ENCODE results near the gene JAZF1. TPM values are rescaled to one million over a fixed set of nuclear protein-coding genes. Genes with fewer than 3 reads are reported as not detected.

The JAZF1 gene
- polyA plus RNA-seq, 4 donors, result 0.67 to 4.6 (median 3.5) TPM

DNA sequence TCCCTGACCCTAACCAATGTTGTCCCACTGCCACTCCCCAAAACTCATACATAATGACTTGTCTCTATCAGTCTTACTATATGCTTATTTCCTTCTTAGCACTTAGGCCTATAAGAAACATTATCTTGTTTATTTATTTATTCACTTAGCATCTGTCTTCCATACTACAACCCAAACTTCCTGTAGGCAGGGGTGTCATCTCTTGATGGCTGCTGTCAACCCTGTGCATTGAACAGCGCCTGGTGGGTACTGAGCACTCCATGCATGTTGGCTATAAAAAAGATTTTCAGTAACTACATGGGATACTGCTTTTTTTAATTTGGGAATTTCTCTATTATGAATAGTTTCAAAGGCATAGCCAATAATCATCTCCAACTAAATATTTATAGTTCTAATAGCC is 46.7 kb downstream of the JAZF1 start:
- peaks cover 0 to 6% (median 0%) of the 10 kb centered on the region in 3 donors for H3K4me1 ChIP-seq (ENCODE audit: control insufficient read depth in 3 of 3, insufficient read depth in 2 of 3, low read depth in 1 of 3, low read length in 2 of 3)
- no peaks in the 10 kb centered on the region for H3K27me3 ChIP-seq (ENCODE audit: control insufficient read depth in 3 of 3, insufficient read depth in 3 of 3, low read length in 3 of 3)
- H3K4me3 ChIP-seq (ENCODE audit: low read depth in 1 of 3, low read length in 3 of 3), result no peak overlapping the region
- H3K27ac ChIP-seq (ENCODE audit: low read depth in 1 of 3, low read length in 2 of 3), result no peak overlapping the region
- WGBS, 3 donors, result 92 to 100% (median 94%) methylated on average over 1 of the region's 1 CpG
- DNase-seq, result no peak
- no peaks in the 10 kb centered on the region for H3K9me3 ChIP-seq (ENCODE audit: control insufficient read depth in 2 of 2, insufficient read depth in 1 of 2, low read depth in 1 of 2, low read length in 1 of 2)
- no peak for FAIRE-seq
- H3K36me3 ChIP-seq (ENCODE audit: control insufficient read depth in 3 of 3, insufficient read depth in 2 of 3, low read depth in 1 of 3, low read length in 3 of 3), result no peaks in the 10 kb centered on the region

- FAIRE-seq, result no peak
- H3K4me1 ChIP-seq (ENCODE audit: control insufficient read depth in 3 of 3, insufficient read depth in 2 of 3, low read depth in 1 of 3, low read length in 2 of 3), result peaks cover 0 to 6% (median 0%) of the 10 kb centered on the region in 3 donors
These were observed 47.4 kb downstream of the JAZF1 start for GRCh38 chr7:28132959-28133870.

GRCh38 chr7:28130277-28130676 is 50.3 kb downstream of the JAZF1 start:
- Histone ChIP-seq H3K9me3 (ENCODE audit: control insufficient read depth in 2 of 2, insufficient read depth in 1 of 2, low read depth in 1 of 2, low read length in 1 of 2) (no peaks in the 10 kb centered on the region), H3K27me3 (ENCODE audit: control insufficient read depth in 3 of 3, insufficient read depth in 3 of 3, low read length in 3 of 3) (no peaks in the 10 kb centered on the region), H3K4me3 (ENCODE audit: low read depth in 1 of 3, low read length in 3 of 3) (no peak overlapping the region), H3K36me3 (ENCODE audit: control insufficient read depth in 3 of 3, insufficient read depth in 2 of 3, low read depth in 1 of 3, low read length in 3 of 3) (no peaks in the 10 kb centered on the region), H3K27ac (ENCODE audit: low read depth in 1 of 3, low read length in 2 of 3) (no peak overlapping the region), H3K4me1 (ENCODE audit: control insufficient read depth in 3 of 3, insufficient read depth in 2 of 3, low read depth in 1 of 3, low read length in 2 of 3) (no peaks in the 10 kb centered on the region)
- FAIRE-seq, result no peak
- no peak for DNase-seq
- WGBS, 3 donors, result 74 to 87% (median 84%) methylated on average over 3 of the region's 3 CpGs

More at GRCh38 chr7:28132959-28133870, 47.4 kb downstream of the JAZF1 start:
- 84 to 100% (median 85%) methylated on average over 1 of the region's 1 CpG for WGBS, 3 donors
- Histone ChIP-seq H3K36me3 (ENCODE audit: control insufficient read depth in 3 of 3, insufficient read depth in 2 of 3, low read depth in 1 of 3, low read length in 3 of 3) (no peaks in the 10 kb centered on the region), H3K4me3 (ENCODE audit: low read depth in 1 of 3, low read length in 3 of 3) (no peak overlapping the region), H3K27me3 (ENCODE audit: control insufficient read depth in 3 of 3, insufficient read depth in 3 of 3, low read length in 3 of 3) (no peaks in the 10 kb centered on the region), H3K27ac (ENCODE audit: low read depth in 1 of 3, low read length in 2 of 3) (no peak overlapping the region), H3K9me3 (ENCODE audit: control insufficient read depth in 2 of 2, insufficient read depth in 1 of 2, low read depth in 1 of 2, low read length in 1 of 2) (no peaks in the 10 kb centered on the region)
- no peak for DNase-seq

- no peaks in the 10 kb centered on the region for H3K27me3 ChIP-seq (ENCODE audit: control insufficient read depth in 3 of 3, insufficient read depth in 3 of 3, low read length in 3 of 3)
- H3K4me1 ChIP-seq (ENCODE audit: control insufficient read depth in 3 of 3, insufficient read depth in 2 of 3, low read depth in 1 of 3, low read length in 2 of 3), result no peaks in the 10 kb centered on the region
- DNase-seq (no peak), FAIRE-seq (no peak)
- no peak overlapping the region for H3K27ac ChIP-seq (ENCODE audit: low read depth in 1 of 3, low read length in 2 of 3)
- H3K36me3 ChIP-seq (ENCODE audit: control insufficient read depth in 3 of 3, insufficient read depth in 2 of 3, low read depth in 1 of 3, low read length in 3 of 3), result no peaks in the 10 kb centered on the region
- no peak overlapping the region for H3K4me3 ChIP-seq (ENCODE audit: low read depth in 1 of 3, low read length in 3 of 3)
- no peaks in the 10 kb centered on the region for H3K9me3 ChIP-seq (ENCODE audit: control insufficient read depth in 2 of 2, insufficient read depth in 1 of 2, low read depth in 1 of 2, low read length in 1 of 2)
These were observed 52.0 kb downstream of the JAZF1 start for GRCh38 chr7:28128608-28129007.

- Histone ChIP-seq H3K9me3 (ENCODE audit: control insufficient read depth in 2 of 2, insufficient read depth in 1 of 2, low read depth in 1 of 2, low read length in 1 of 2) (no peaks in the 10 kb centered on the region), H3K36me3 (ENCODE audit: control insufficient read depth in 3 of 3, insufficient read depth in 2 of 3, low read depth in 1 of 3, low read length in 3 of 3) (no peaks in the 10 kb centered on the region), H3K4me1 (ENCODE audit: control insufficient read depth in 3 of 3, insufficient read depth in 2 of 3, low read depth in 1 of 3, low read length in 2 of 3) (peaks cover 0 to 9% (median 0%) of the 10 kb centered on the region in 3 donors), H3K4me3 (ENCODE audit: low read depth in 1 of 3, low read length in 3 of 3) (no peak overlapping the region), H3K27ac (ENCODE audit: low read depth in 1 of 3, low read length in 2 of 3) (no peak overlapping the region), H3K27me3 (ENCODE audit: control insufficient read depth in 3 of 3, insufficient read depth in 3 of 3, low read length in 3 of 3) (no peaks in the 10 kb centered on the region)
- DNase-seq (no peak), FAIRE-seq (no peak)
- 67 to 84% (median 79%) methylated on average over 5 of the region's 5 CpGs for WGBS, 3 donors
These were observed 54.1 kb downstream of the JAZF1 start for GRCh38 chr7:28126410-28127041.

- no peak for FAIRE-seq
- Histone ChIP-seq H3K9me3 (ENCODE audit: control insufficient read depth in 2 of 2, insufficient read depth in 1 of 2, low read depth in 1 of 2, low read length in 1 of 2) (no peaks in the 10 kb centered on the region), H3K27me3 (ENCODE audit: control insufficient read depth in 3 of 3, insufficient read depth in 3 of 3, low read length in 3 of 3) (no peaks in the 10 kb centered on the region), H3K4me3 (ENCODE audit: low read depth in 1 of 3, low read length in 3 of 3) (no peak overlapping the region), H3K36me3 (ENCODE audit: control insufficient read depth in 3 of 3, insufficient read depth in 2 of 3, low read depth in 1 of 3, low read length in 3 of 3) (no peaks in the 10 kb centered on the region), H3K4me1 (ENCODE audit: control insufficient read depth in 3 of 3, insufficient read depth in 2 of 3, low read depth in 1 of 3, low read length in 2 of 3) (peaks cover 0 to 11% (median 0%) of the 10 kb centered on the region in 3 donors), H3K27ac (ENCODE audit: low read depth in 1 of 3, low read length in 2 of 3) (no peak overlapping the region)
- 72 to 86% (median 76%) methylated on average over 4 of the region's 4 CpGs for WGBS, 3 donors
- DNase-seq, result no peak
These were observed 54.9 kb downstream of the JAZF1 start for GRCh38 chr7:28125431-28126409.

GRCh38 chr7:28124413-28124812 is 56.2 kb downstream of the JAZF1 start:
- peaks cover 0 to 11% (median 0%) of the 10 kb centered on the region in 3 donors for H3K4me1 ChIP-seq (ENCODE audit: control insufficient read depth in 3 of 3, insufficient read depth in 2 of 3, low read depth in 1 of 3, low read length in 2 of 3)
- H3K27ac ChIP-seq (ENCODE audit: low read depth in 1 of 3, low read length in 2 of 3), result peak overlapping the region in 1 of 3 donors; percentile 46
- WGBS, 3 donors, result 84 to 96% (median 90%) methylated on average over 2 of the region's 2 CpGs
- no peaks in the 10 kb centered on the region for H3K9me3 ChIP-seq (ENCODE audit: control insufficient read depth in 2 of 2, insufficient read depth in 1 of 2, low read depth in 1 of 2, low read length in 1 of 2)
- no peaks in the 10 kb centered on the region for H3K36me3 ChIP-seq (ENCODE audit: control insufficient read depth in 3 of 3, insufficient read depth in 2 of 3, low read depth in 1 of 3, low read length in 3 of 3)
- no peak for DNase-seq
- FAIRE-seq, result no peak
- no peaks in the 10 kb centered on the region for H3K27me3 ChIP-seq (ENCODE audit: control insufficient read depth in 3 of 3, insufficient read depth in 3 of 3, low read length in 3 of 3)
- H3K4me3 ChIP-seq (ENCODE audit: low read depth in 1 of 3, low read length in 3 of 3), result no peak overlapping the region

GRCh38 chr7:28123752-28124151 is 56.8 kb downstream of the JAZF1 start:
- H3K9me3 ChIP-seq (ENCODE audit: control insufficient read depth in 2 of 2, insufficient read depth in 1 of 2, low read depth in 1 of 2, low read length in 1 of 2), result no peaks in the 10 kb centered on the region
- 79 to 84% (median 81%) methylated on average over 5 of the region's 5 CpGs for WGBS, 3 donors
- FAIRE-seq (no peak), DNase-seq (peak in 1 of 2 donors; percentile 30)
- H3K27me3 ChIP-seq (ENCODE audit: control insufficient read depth in 3 of 3, insufficient read depth in 3 of 3, low read length in 3 of 3), result no peaks in the 10 kb centered on the region
- peaks cover 0 to 11% (median 0%) of the 10 kb centered on the region in 3 donors for H3K4me1 ChIP-seq (ENCODE audit: control insufficient read depth in 3 of 3, insufficient read depth in 2 of 3, low read depth in 1 of 3, low read length in 2 of 3)
- no peak overlapping the region for H3K4me3 ChIP-seq (ENCODE audit: low read depth in 1 of 3, low read length in 3 of 3)
- H3K27ac ChIP-seq (ENCODE audit: low read depth in 1 of 3, low read length in 2 of 3), result peak overlapping the region in 1 of 3 donors; percentile 46
- no peaks in the 10 kb centered on the region for H3K36me3 ChIP-seq (ENCODE audit: control insufficient read depth in 3 of 3, insufficient read depth in 2 of 3, low read depth in 1 of 3, low read length in 3 of 3)
